ENCODE results near the gene HRH2. TPM values are rescaled to one million over a fixed set of nuclear protein-coding genes. Genes with fewer than 3 reads are reported as not detected.

HRH2 gene
- total and polyA plus RNA-seq, 9 of the 15 experiments (the other 6 are each of a cell fraction or from before 2014, with no cell fraction given), result 0.04 TPM; not detected in 8

- no peak for TF ChIP-seq HDAC2 (IDR thresholded peaks at IDR 0.05)
- no peak for TF ChIP-seq ZNF121 (CRISPR knock-in tag; conservative IDR thresholded peaks at IDR 0.05)
- TF ChIP-seq NCOA4 (IDR thresholded peaks at IDR 0.05; ENCODE audit: partially characterized antibody), result no peak
These were observed 36.7 kb downstream of the HRH2 start (continued) for GRCh38 chr5:175694371-175695160.

GRCh38 chr5:175695161-175696126 lies 37.6 kb downstream of the HRH2 start:
- no TSS peak for BruUV-seq (replicated peaks)
- H3K9me3 ChIP-seq (replicated peaks; ENCODE audit: control insufficient read depth, insufficient read depth, low read depth, low read length), result no peaks in the 10 kb centered on the region
- POLR2A ChIA-PET, result no interaction called here

More at GRCh38 chr5:175695161-175696126, 37.6 kb downstream of the HRH2 start:
- DNase-seq (ENCODE audit: extremely low read depth in 1 of 4, low spot score in 3 of 4) (no peak), FAIRE-seq (no peak), ATAC-seq (no peak)
- H3K4me2 ChIP-seq (ENCODE audit: insufficient read depth, low read length), result no peak overlapping the region
- no peak overlapping the region for H3K27ac ChIP-seq (ENCODE audit: extremely low read depth, low read depth, low read length)
- in situ Hi-C loops (cut with MboI) (loop anchor here (5.0 kb wide), 1 partner anchor 158 kb away; no protein-coding TSS in a partner anchor), intact Hi-C loops (cut with micrococcal nuclease) (loop anchor here (1.0 kb wide), 1 partner anchor 161 kb away; no protein-coding TSS in a partner anchor)
- no peak overlapping the region for H3K9ac ChIP-seq (ENCODE audit: insufficient read depth in 1 of 2, low read depth in 2 of 2, low read length in 2 of 2)
- no peaks in the 10 kb centered on the region for H4K20me1 ChIP-seq (replicated peaks; ENCODE audit: control insufficient read depth, insufficient read depth, low read length)
- WGBS (ENCODE audit: insufficient coverage, low coverage, missing lambda C conversion rate), result 21% methylated on average over 19 of the region's 19 CpGs
- no peaks in the 10 kb centered on the region for H3K79me2 ChIP-seq (ENCODE audit: control insufficient read depth, insufficient read depth, low read length)
- H3K4me3 ChIP-seq, result no peak overlapping the region
- H3K4me1 ChIP-seq (replicated peaks in 1 of 2; ENCODE audit: control insufficient read depth in 2 of 2, insufficient read depth in 2 of 2, low read length in 2 of 2), result peaks cover 5 to 9% of the 10 kb centered on the region in 2 experiments; a peak in 3 of 5 replicates
- no peak overlapping the region for H2AFZ ChIP-seq (ENCODE audit: low read depth, low read length)
- H3K9me1 ChIP-seq (ENCODE audit: control insufficient read depth, insufficient read depth, low read length), result peaks cover 3% of the 10 kb centered on the region
- H3K36me3 ChIP-seq (ENCODE audit: control insufficient read depth, insufficient read depth, low read length), result no peaks in the 10 kb centered on the region
- no peak for TF ChIP-seq USF1 (CRISPR knock-in tag; IDR thresholded peaks at IDR 0.05)
- TF ChIP-seq RBM17 (IDR thresholded peaks at IDR 0.05; ENCODE audit: borderline replicate concordance, low read depth, low read length), result no peak
- TF ChIP-seq RBM25 (IDR thresholded peaks at IDR 0.05; ENCODE audit: low read depth, low read length, severe bottlenecking), result peak; percentile 87
- CTCF ChIA-PET (ENCODE audit: low intra/inter-chr PET ratio), result no interaction called here
- peaks cover 18 to 52% of the 10 kb centered on the region in 2 experiments; a peak in 4 of 5 replicates for H3K27me3 ChIP-seq (ENCODE audit: control insufficient read depth in 2 of 2, insufficient read depth in 2 of 2, low read length in 2 of 2)
